ENCODE data around the gene FKBP1A.
A peak's percentile ranks its signal among the peaks of the same experiment; 100 is the strongest.

The FKBP1A gene

GRCh38 chr20:1362484-1362883, 30.4 kb downstream of the FKBP1A start:
- no peak overlapping the region for H3K4me3 ChIP-seq (ENCODE audit: control insufficient read depth, low read depth, low read length)
- DNase-seq (ENCODE audit: low read depth), result no peak
- no peak for TF ChIP-seq CTCF (conservative IDR thresholded peaks at IDR 0.05; ENCODE audit: control insufficient read depth, insufficient read depth, low read depth, low read length)

- DNase-seq (ENCODE audit: low read depth), result no peak
- H3K4me3 ChIP-seq (ENCODE audit: control insufficient read depth, low read depth, low read length), result no peak overlapping the region
- TF ChIP-seq CTCF (conservative IDR thresholded peaks at IDR 0.05; ENCODE audit: control insufficient read depth, insufficient read depth, low read depth, low read length), result peak; percentile 18
Measured at GRCh38 chr20:1360094-1360846, 32.6 kb downstream of the FKBP1A start.

- DNase-seq (ENCODE audit: low read depth), result peak; percentile 49
- TF ChIP-seq CTCF (conservative IDR thresholded peaks at IDR 0.05; ENCODE audit: control insufficient read depth, insufficient read depth, low read depth, low read length), result no peak
- H3K4me3 ChIP-seq (ENCODE audit: control insufficient read depth, low read depth, low read length), result no peak overlapping the region
Measured at GRCh38 chr20:1357921-1358671, 34.8 kb downstream of the FKBP1A start.

- TF ChIP-seq CTCF (conservative IDR thresholded peaks at IDR 0.05; ENCODE audit: control insufficient read depth, insufficient read depth, low read depth, low read length), result no peak
- no peak for DNase-seq (ENCODE audit: low read depth)
- no peak overlapping the region for H3K4me3 ChIP-seq (ENCODE audit: control insufficient read depth, low read depth, low read length)
Measured at GRCh38 chr20:1353956-1354355, 38.9 kb downstream of the FKBP1A start.

GRCh38 chr20:1346315-1346969, 46.4 kb downstream of the FKBP1A start:
- DNase-seq (ENCODE audit: low read depth), result no peak
- no peak overlapping the region for H3K4me3 ChIP-seq (ENCODE audit: control insufficient read depth, low read depth, low read length)
- no peak for TF ChIP-seq CTCF (conservative IDR thresholded peaks at IDR 0.05; ENCODE audit: control insufficient read depth, insufficient read depth, low read depth, low read length)

GRCh38 chr20:1345756-1346093, 47.1 kb downstream of the FKBP1A start:
- TF ChIP-seq CTCF (conservative IDR thresholded peaks at IDR 0.05; ENCODE audit: control insufficient read depth, insufficient read depth, low read depth, low read length), result no peak
- no peak overlapping the region for H3K4me3 ChIP-seq (ENCODE audit: control insufficient read depth, low read depth, low read length)
- DNase-seq (ENCODE audit: low read depth), result no peak

All from fibroblast of mammary gland (primary cell).